Upper lobe of left lung (tissue), 4 donors: Measurements from ENCODE around the gene ZNF513.

Experiments used
- CTCF ChIP-seq, 6 experiments: fragments of 450-650 bp in 4 of 6; fragments of 200-600 bp in 2 of 6; sonication (generic) in 2 of 6; IDR thresholded peaks; one replicate each; pipeline ENCODE4 v1.5.1; 2016 to 2019; ENCODE audit warnings: antibody characterized with exemption in 6 of 6
- EP300 ChIP-seq, 4 donors: sonication (generic); formaldehyde crosslinking; IDR thresholded peaks; one replicate each; pipeline ENCODE4 v1.5.1; 2017; ENCODE audit warnings: antibody characterized with exemption in 4 of 4, control low read depth in 2 of 4
- POLR2A ChIP-seq, 4 donors: fragments of 450-650 bp; IDR thresholded peaks; one replicate each; pipeline ENCODE4 v1.5.1; 2016 to 2017; ENCODE audit warnings: antibody characterized with exemption in 4 of 4, mild to moderate bottlenecking in 2 of 4

GRCh38 chr2:27377618-27378095, 2.9 kb downstream of the ZNF513 start:
- TF ChIP-seq CTCF (IDR thresholded peaks at IDR 0.05) (no peak), POLR2A (IDR thresholded peaks at IDR 0.05) (no peak), EP300 (IDR thresholded peaks at IDR 0.05) (no peak)
